GM21529 (cell line): ENCODE results near the gene RCOR3.
"Not testable (repeated sequence)": the region's sequence is repeated elsewhere in the genome, so short reads cannot be mapped to it uniquely, and the experiment has no call there.

Experiments used
- ATAC-seq: cut with Tn5 transposase; IDR thresholded peaks from one replicate; pipeline ENCODE4 v1.9.1; 2021; ENCODE audit not compliant: unreplicated experiment

RCOR3 gene

DNA sequence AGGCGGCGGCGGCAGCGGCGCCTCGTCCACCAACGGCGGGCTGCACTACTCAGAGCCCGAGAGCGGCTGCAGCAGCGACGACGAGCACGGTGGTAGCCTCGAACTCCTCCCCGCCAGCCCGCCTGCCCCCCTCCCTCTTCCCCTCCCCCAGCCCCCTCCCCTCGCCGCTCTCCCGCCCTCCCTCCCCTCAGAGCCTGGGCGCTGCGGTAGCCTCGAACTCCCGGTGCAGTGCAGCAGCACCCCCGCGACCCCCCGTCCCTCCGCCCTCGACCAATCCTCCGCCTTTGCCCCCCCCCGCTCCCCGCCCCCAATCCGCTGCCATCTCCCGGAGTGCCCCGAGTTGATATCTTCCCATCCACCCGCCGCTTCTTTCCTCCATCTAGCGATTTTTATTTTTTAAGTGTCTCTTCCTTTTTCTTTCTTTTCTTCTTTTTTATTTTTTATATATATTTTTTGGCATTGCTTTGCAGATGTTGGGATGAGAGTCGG is 516 bp downstream of the RCOR3 start:
- no peak for ATAC-seq

- peak; percentile 39 for ATAC-seq
Measured at GRCh38 chr1:211260141-211261107, 1.3 kb downstream of the RCOR3 start.

- ATAC-seq, result no peak
Measured at GRCh38 chr1:211261229-211261628, 2.1 kb downstream of the RCOR3 start.

- ATAC-seq, result not testable (repeated sequence)
Measured at GRCh38 chr1:211263022-211263421, 3.9 kb downstream of the RCOR3 start.

DNA sequence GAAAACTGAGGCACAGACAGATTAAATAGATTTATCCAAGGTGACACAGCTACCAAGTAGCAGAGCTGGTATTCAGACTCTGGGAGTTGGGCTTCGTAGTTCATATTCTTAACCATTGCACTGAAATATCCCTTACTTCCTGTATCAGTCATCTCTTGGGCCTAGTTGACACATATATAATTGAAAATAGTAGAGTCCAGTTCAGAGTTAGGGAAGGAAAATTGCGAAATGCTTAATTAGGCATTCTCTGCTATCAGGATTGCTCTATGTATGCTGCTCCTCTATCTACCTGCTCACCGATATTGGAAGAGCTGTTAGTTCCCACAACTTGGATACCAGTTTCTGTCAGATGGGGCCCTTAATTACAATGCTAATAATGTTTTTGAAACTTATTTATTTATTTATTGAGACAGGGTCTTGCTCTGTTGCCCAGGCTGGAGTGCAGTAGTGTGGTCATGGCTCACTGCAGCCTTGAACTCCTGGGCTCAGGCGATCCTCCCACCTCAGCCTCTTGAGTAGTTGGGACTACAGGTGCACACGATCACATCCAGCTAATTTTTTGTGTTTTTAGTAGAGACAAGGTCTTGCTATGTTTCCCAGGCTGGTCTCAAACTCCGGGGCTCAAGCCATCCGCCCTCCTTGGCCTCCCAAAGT is 8.2 kb downstream of the RCOR3 start:
- ATAC-seq, result no peak

- ATAC-seq, result no peak
Measured at GRCh38 chr1:211279340-211279739, 20.2 kb downstream of the RCOR3 start.

GRCh38 chr1:211280910-211281309 is 21.7 kb downstream of the RCOR3 start:
- ATAC-seq, result no peak

GRCh38 chr1:211281320-211282022 is 22.3 kb downstream of the RCOR3 start:
- ATAC-seq, result no peak

DNA sequence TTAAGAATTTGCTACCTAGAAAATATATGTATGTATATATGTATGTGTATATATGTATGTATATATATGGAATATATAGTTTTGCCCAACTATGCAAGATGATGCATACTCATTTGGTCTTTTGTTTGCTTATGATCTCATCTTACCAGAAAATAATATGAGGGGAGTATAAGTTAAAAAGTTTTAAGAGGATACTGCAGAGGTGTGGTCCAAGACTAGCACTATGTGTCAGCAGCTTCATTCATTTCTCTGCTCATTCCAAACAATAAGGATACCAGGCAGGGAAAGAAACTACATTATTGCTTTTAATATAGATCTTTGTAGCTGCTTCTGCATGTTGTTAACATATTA is 22.8 kb downstream of the RCOR3 start:
- ATAC-seq, result no peak

DNA sequence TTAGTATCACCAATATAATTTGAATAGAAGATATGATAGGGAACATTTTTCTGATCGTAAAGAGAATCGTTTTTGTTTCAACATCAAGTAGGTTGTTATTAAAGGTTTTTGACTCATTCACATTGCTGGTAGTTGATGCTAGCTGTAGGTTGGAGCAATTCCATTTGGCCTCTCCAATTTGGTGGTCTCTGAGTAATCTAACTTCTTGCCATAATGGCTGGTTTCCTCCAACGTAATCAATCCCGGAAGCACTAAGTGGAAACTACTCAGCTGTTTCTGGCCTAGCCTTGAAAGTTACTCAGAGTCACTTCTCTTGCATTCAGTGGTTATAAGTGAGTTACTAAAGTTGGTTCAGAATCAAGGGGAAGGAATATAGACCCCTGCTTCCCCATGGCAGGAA is 26.0 kb downstream of the RCOR3 start:
- ATAC-seq, result no peak

DNA sequence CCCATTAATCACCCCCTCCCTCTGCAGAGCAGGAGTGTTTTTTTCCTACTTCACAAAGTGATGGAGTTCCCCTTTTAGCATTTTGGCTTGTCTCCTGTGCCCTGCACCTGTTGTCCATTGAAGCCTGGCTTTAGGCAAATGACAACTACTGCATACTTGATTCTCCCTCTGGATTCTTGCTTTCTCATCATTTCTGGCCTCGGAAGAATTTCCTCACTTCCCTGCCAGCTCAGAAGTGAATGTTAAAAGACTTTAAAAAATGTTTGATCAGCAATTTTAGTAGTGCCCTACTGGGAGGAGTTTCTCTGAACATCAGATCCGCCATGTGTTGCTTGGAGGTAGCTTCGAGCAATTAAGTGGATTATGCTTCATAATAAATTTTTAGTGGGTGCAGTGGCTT is 28.1 kb downstream of the RCOR3 start:
- no peak for ATAC-seq

- no peak for ATAC-seq
Measured at GRCh38 chr1:211292411-211292810, 33.2 kb downstream of the RCOR3 start.

DNA sequence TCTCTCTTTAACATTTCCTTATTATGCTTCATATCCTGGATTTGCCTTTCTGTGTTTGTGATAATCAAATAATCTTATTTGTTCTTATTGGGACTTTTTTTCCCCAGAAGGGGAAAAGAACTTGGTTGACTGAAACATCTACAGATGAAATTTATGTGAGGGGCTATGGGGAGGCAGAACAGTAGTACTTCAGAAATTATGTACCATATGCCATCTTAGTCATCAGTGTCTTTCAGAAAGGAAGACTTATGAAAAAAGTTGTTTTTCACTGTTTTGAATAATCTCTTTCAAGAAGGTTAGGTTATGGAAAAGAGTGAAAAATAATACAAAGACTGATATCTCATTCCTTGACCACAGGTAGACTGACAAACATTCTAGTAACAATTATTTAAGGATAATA is 37.2 kb downstream of the RCOR3 start:
- ATAC-seq, result no peak

DNA sequence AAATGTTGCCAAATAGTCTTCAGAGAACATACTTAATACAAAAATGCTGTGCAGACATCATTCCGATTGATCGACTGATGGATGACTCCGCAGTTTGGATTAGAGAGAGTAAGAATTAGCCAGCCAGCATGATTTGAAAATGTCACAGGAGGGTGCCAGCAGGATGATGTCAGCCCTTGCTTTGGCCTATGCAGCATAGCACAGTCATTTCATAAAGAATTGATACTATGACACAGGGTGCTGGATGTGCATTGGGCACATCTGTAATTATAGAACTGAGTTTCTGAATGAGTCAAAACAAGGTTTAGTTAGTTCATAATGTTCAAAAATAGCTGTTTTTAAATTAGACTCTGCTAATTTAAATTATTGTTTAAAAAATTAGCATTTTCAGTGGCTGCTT is 45.9 kb downstream of the RCOR3 start:
- ATAC-seq, result peak; percentile 99

- no peak for ATAC-seq
Measured at GRCh38 chr1:211309617-211310016, 50.5 kb downstream of the RCOR3 start.

- no peak for ATAC-seq
Measured at GRCh38 chr1:211313392-211313791, 54.2 kb downstream of the RCOR3 start.

DNA sequence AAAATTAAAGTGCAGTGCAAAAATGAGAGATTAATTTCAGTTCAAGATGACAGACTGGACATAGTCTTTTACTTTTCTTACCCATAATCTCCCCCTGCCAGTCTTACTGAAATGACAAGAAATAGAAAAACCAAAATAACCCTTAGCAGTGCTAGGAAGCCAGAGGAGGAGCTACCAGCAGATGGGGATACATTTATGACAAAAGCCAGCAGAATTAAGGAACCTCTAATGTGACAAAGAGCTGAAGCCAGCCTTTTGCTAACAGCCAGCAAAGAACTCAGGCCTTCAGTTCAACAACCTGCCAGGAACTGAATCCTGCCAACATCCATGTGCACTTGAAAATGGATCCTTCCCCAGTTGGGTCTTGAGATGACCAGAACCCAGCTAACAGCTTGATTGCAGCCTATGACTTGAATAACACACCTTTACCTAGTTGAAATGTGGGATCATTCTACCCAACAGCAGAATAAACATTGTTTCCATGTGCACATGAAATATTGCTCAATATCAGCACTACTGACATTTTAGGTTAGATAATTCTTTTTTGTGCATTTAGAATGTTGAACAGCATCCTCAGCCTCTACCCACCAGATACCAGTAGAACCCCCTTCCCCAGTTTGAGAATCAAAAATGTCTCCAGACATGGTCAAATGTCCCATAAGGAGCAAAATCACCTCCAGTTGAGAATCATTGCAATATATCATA is 59.6 kb downstream of the RCOR3 start:
- no peak for ATAC-seq

DNA sequence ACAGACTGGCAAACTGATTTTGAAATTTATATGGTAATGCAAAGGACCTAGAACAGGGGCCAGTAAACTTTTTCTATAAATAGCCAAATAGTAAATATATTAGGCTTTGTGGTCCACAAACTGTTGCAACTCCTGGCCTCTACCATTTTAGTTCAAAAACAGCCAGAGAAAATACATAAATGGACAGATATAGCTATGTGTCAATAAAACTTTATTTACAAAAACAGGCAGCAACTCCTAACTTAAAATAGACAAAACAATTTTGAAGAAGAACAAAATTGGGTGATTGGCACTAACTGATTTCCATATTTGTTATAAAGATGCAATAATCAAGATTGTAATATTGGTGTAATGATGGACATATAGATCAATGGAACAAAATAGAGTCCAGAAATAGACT is 60.7 kb downstream of the RCOR3 start:
- ATAC-seq, result no peak

DNA sequence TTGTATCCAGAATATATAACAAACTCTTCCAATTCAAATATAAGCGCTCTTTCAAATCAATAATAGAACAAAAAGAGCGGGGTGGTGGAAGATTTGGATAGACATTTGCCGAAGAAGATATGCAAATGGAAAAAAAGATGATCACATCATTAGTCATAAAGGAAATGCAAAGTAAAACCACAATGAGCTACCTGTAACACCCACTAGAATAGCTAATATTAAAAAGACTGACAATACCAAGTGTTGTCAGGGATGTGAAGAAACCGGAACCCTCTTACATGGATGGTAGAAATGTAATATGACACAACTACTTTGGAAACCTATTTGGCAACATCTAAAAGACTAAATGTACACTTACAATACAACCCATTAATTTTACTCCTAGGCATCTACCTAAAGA is 61.8 kb downstream of the RCOR3 start:
- no peak for ATAC-seq

- ATAC-seq, result not testable (repeated sequence)
Measured at GRCh38 chr1:211321646-211322045, 62.5 kb downstream of the RCOR3 start.
